ENCODE measurements around the gene IL1RAPL1. TPM values are rescaled to one million over a fixed set of nuclear protein-coding genes. Genes with fewer than 3 reads are reported as not detected.

Gene IL1RAPL1
- total and polyA plus RNA-seq, 9 of the 15 experiments (the other 6 are each of a cell fraction or from before 2014, with no cell fraction given) = 0.04 to 0.07 (median 0.04) TPM; not detected in 6

GRCh38 chrX:28701222-28701621 lies 114.0 kb downstream of the IL1RAPL1 start:
- 0% methylated on average over 1 of the region's 1 CpG for WGBS (ENCODE audit: insufficient coverage, low coverage, missing lambda C conversion rate)
- TF ChIP-seq HNRNPK (IDR thresholded peaks at IDR 0.05; ENCODE audit: low read depth, low read length, poor library complexity, severe bottlenecking) (no peak), POLR2G (IDR thresholded peaks at IDR 0.05; ENCODE audit: low read depth, low read length) (no peak), ZNF407 (IDR thresholded peaks at IDR 0.05; ENCODE audit: low read depth) (no peak), REST (IDR thresholded peaks at IDR 0.05; ENCODE audit: borderline replicate concordance) (no peak), REST (CRISPR knock-in tag; IDR thresholded peaks at IDR 0.05; ENCODE audit: low read depth) (no peak), NELFE (IDR thresholded peaks at IDR 0.05; ENCODE audit: insufficient read depth, insufficient read length) (no peak), SUPT5H (IDR thresholded peaks at IDR 0.05) (no peak), ZNF239 (CRISPR knock-in tag; IDR thresholded peaks at IDR 0.05) (no peak)

More at GRCh38 chrX:28701222-28701621, 114.0 kb downstream of the IL1RAPL1 start:
- DNase-seq (ENCODE audit: extremely low read depth in 1 of 4, low spot score in 3 of 4) (no peak), FAIRE-seq (no peak), ATAC-seq (no peak)
- no peaks in the 10 kb centered on the region for H3K27me3 ChIP-seq (ENCODE audit: control insufficient read depth in 2 of 2, insufficient read depth in 2 of 2, low read length in 2 of 2)
- POLR2A ChIA-PET = no interaction called here
- H2AFZ ChIP-seq (ENCODE audit: low read depth, low read length) = no peak overlapping the region
- H3K4me2 ChIP-seq (ENCODE audit: insufficient read depth, low read length) = no peak overlapping the region
- H3K4me3 ChIP-seq = no peak overlapping the region
- H3K9ac ChIP-seq (ENCODE audit: insufficient read depth in 1 of 2, low read depth in 2 of 2, low read length in 2 of 2) = no peak overlapping the region
- no peaks in the 10 kb centered on the region for H3K4me1 ChIP-seq (replicated peaks in 1 of 2; ENCODE audit: control insufficient read depth in 2 of 2, insufficient read depth in 2 of 2, low read length in 2 of 2)
- intact Hi-C loops (cut with micrococcal nuclease) (no loop called here), in situ Hi-C loops (cut with MboI) (no loop called here)
- no peaks in the 10 kb centered on the region for H3K9me3 ChIP-seq (replicated peaks; ENCODE audit: control insufficient read depth, insufficient read depth, low read depth, low read length)
- no peaks in the 10 kb centered on the region for H3K36me3 ChIP-seq (ENCODE audit: control insufficient read depth, insufficient read depth, low read length)
- CTCF ChIA-PET (ENCODE audit: low intra/inter-chr PET ratio) = no interaction called here
- no peaks in the 10 kb centered on the region for H3K79me2 ChIP-seq (ENCODE audit: control insufficient read depth, insufficient read depth, low read length)
- BruUV-seq (replicated peaks) = no TSS peak
- H4K20me1 ChIP-seq (replicated peaks; ENCODE audit: control insufficient read depth, insufficient read depth, low read length) = no peaks in the 10 kb centered on the region
- no peak overlapping the region for H3K27ac ChIP-seq (ENCODE audit: extremely low read depth, low read depth, low read length)
- H3K9me1 ChIP-seq (ENCODE audit: control insufficient read depth, insufficient read depth, low read length) = no peaks in the 10 kb centered on the region

All from K562 (cell line).